SK-MEL-5 (cell line): ENCODE data around the gene ZBTB7A. TPM values are rescaled to one million over a fixed set of nuclear protein-coding genes. Genes with fewer than 3 reads are reported as not detected.

ENCODE experiments used
- DNase-seq: peaks from one replicate; pipeline ENCODE4 v3.0.0-alpha.2; 2016; ENCODE audit warnings: low read depth, low spot score
- in situ Hi-C: cut with HindIII; loops from 2 replicates; pipeline ENCODE4 v1.10.0; 2016; ENCODE audit warnings: low sequenced_read_pairs, high pct_unique_total_duplicates, low pct_unique_long_range_greater_than_20kb
- total RNA-seq: library from RNA; depleted of rRNA; stranded (reverse); fragments of >200 nt; shearing (Covaris generic); gene quantifications from 2 replicates; pipeline ENCODE4 v1.2.3, GENCODE V29; 2014

Gene ZBTB7A
- total RNA-seq, 1 experiment from 2014 or later, result 8.2 TPM

GRCh38 chr19:4096049-4096892 lies 29.6 kb upstream of the ZBTB7A start:
- in situ Hi-C loops, result no loop called here
- DNase-seq, result no peak

GRCh38 chr19:4095488-4095844 lies 28.8 kb upstream of the ZBTB7A start:
- in situ Hi-C loops, result no loop called here

GRCh38 chr19:4094761-4095487 lies 28.2 kb upstream of the ZBTB7A start:
- in situ Hi-C loops, result no loop called here
- no peak for DNase-seq

More at GRCh38 chr19:4095488-4095844, 28.8 kb upstream of the ZBTB7A start:
- DNase-seq, result no peak

DNA sequence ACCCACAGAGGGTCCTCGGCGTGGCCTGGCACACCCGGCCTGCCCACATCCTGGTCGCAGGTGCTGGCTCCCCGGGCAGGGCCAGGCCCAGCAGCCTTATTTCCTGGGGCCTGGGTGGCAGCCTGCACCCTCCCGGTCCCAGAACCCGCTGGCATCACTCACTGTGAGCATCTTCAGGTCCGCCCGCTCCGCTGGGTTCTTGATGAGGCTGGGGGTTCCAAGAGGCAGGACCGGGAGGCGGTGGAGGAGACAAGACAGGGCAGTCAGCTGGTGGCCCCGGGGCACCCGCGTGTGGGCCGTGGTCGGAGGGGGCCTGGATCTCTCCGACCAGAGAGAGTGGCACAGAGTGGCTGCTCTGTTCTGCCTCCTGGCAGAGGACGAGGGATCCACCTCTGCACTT lies 27.6 kb upstream of the ZBTB7A start:
- in situ Hi-C loops, result no loop called here
- no peak for DNase-seq

DNA sequence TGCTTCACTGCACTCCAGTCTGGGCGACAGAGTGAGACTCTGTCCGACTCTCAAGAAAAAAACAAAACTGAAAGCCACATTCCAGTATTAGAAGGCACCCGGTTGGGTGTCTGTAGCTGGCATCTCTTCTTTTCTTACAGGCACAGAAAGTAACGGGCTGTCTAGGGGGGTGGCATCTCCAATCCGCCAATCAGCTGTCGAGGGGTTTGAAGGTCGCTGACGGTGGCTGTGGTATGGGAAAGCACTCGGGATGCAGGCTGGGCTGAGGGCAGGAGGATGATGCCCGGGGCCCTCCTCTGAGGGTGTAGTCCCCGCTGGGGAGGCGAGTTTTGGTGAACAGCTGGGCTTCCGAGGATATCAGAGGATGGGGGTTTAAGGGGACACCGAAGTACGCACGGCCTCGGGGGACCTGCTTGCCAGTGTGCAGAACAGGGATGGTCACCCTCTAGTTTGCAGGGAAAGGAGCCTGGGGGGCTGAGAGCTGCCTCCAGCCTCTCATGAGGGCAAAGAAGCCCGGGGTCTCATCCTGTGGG lies 27.0 kb upstream of the ZBTB7A start:
- DNase-seq, result no peak
- in situ Hi-C loops, result no loop called here

DNA sequence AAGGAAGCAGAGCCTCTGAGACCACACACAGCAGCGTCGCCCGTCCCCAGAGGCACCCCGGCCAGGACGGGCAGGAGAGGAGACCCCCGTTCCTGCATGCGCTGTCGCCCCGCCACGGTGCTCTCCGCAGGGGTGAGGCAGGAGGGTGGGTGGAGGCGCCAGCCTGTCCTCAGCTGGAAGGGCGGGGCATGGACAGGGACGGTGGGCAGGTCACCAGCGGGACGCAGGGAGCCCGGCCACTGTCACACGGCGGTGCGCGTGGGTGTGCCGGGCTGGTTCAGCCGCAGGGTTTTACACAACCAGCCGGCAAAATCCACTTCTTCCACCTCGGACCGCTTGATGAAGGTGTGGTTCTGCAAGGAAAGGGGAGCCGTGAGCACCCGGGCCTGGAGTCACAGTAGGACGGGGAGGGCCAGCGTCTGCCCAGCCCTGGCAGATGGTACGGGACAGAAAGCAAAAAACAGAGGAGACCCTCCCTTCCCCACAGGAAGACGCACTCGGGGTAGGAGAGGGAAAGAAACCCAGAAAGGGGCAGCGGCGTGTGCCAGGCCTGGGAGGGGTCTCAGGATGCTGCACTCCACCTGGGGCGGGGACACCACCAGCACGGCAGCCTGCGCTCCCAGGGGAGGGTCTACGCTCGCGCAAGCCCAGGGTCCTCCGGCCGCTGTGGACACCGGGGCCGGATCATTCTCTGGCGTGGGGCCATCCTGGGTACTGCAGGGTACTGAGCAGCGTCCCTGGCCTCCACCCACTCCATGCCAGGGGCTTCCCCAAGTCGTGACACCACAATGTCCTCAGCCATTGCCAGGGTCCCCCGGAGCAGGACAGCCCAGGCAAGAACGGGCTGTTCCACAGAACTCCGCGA lies 23.9 kb upstream of the ZBTB7A start:
- in situ Hi-C loops, result no loop called here
- no peak for DNase-seq

GRCh38 chr19:4089946-4090345 lies 23.2 kb upstream of the ZBTB7A start:
- in situ Hi-C loops, result no loop called here
- no peak for DNase-seq

DNA sequence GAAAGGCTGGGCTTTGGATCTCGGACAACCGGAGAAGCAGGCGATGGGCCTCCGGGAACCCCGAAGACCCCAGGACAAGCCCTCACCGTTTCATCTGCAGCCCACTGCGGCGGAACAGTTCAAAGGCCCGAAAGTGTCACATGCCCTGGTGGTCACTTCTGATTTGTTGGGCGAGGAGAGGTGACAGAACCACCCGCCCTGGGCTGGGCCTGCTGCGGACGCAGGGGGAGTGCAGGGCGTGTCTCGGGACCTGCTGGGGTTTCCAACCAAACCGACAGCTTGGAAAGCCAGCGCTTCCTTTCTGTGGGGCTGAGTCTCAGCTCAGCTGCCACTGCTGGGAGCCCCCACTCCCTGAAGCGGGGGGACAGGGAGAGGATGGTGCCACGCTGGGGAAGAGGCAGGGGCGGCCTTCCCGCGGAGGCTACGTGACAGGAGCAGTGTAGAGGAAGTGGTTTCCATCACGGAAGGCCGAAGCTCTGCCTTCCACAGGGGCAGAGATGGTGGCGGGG lies 22.8 kb upstream of the ZBTB7A start:
- no peak for DNase-seq
- in situ Hi-C loops, result no loop called here

GRCh38 chr19:4088975-4089374 lies 22.3 kb upstream of the ZBTB7A start:
- no peak for DNase-seq
- in situ Hi-C loops, result no loop called here

DNA sequence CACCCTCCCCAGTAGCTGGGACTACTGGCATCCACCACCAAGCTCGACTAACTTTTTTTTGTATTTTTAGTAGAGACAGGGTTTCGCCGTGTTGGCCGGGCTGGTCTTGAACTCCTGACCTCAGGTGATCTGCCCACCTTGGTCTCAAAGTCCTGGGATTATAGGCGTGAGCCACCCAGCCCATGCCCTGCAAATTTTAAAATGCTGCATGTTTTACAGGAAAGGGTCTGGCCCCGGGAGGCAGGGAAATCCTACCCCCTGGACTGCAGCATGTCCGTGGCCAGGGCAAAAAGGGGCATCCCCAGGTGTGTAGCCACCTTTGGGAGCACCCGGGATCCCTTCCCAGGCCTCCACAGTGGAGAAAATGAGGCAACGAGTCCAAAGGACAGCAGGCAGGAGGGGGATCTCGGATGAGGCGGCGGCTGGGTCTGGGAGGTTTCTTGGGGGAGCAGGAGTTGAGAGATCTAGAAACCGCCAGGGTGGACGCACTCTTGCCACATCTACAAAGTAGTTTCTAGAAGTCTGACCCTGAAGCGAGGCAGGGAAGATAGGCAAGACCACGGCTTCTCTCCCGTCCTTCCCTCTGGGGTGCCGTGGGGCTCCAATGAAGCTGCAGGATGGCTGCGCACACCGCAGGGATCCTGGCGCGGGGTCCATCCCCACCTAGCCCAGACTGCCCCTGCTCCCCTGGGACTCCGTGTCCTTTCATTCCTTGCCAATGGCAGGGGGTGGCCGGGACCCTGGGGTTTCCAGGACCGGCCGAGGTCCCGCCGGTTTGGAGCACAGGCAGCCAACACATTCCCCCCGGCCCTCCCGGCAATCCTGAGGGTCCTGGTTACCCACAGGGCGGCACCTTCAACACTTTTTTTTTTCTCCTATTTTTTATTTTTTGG lies 21.3 kb upstream of the ZBTB7A start:
- in situ Hi-C loops, result no loop called here
- DNase-seq, result no peak

DNA sequence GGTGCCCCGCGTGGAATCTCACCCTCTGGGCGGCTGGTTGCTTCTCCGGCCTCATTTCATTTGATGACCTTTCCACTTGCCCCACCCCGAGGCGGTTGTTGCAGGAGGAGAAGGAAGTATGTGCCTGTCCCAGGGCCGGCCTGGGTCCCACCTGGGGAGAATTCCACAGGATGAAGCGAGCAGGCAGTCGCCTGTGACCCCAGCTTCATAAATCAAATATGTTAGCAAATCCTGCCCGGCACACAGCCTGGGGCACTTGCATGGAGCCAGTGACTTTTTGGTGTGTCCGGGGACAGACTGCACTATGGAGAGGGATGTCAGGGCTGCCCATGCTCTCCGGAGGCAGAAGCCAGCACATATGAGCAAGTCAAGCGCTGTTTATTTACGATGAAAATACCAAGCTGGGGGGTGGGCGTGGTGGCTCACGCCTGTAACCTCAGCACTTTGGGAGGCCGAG lies 19.7 kb upstream of the ZBTB7A start:
- DNase-seq, result no peak
- in situ Hi-C loops, result no loop called here

GRCh38 chr19:4084547-4084877 lies 17.8 kb upstream of the ZBTB7A start:
- in situ Hi-C loops, result no loop called here
- no peak for DNase-seq

GRCh38 chr19:4083677-4084546 lies 17.2 kb upstream of the ZBTB7A start:
- DNase-seq, result no peak
- in situ Hi-C loops, result no loop called here

DNA sequence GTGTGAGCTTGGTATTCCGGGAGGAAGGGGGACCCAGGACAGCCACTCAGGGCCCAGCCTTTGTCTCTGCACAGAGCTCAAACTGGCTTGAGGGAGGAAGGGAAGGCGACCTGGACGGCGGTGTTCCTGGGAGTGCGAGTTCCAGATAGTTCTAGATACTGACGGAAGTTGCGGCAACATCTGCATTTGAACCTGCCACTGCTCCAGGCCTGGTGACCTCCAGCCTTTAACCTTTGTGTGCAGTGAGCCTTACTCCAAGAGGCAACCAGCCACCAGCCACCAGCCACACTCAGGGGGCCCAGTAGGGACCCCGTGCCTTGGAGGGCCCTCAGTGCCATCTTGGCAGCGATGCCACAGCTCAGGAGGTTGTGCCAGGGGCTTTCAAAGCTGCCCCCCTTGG lies 15.5 kb upstream of the ZBTB7A start:
- in situ Hi-C loops, result no loop called here
- DNase-seq, result no peak

- DNase-seq, result no peak
- in situ Hi-C loops, result no loop called here
Observed at GRCh38 chr19:4081441-4082129, 14.9 kb upstream of the ZBTB7A start.

GRCh38 chr19:4080473-4080872 lies 13.8 kb upstream of the ZBTB7A start:
- no peak for DNase-seq
- in situ Hi-C loops, result no loop called here
